OCI-M1 (cell line): Measurements from ENCODE around the gene MYL2.
"Not testable (repeated sequence)": the region's sequence is repeated elsewhere in the genome, so short reads cannot be mapped to it uniquely, and the experiment has no call there.

Experiments used
- DNase-seq: peaks from one replicate; lab custom pipeline; 2025; lab: John Stamatoyannopoulos, UW

The MYL2 gene

GRCh38 chr12:110920324-110920910 lies at the start of gene MYL2:
Gene MYL2 (minus strand): TSS chr12:110920579. CDS start chr12:110920529, 50 bp downstream.
- no peak for DNase-seq

- DNase-seq: no peak
Measured at GRCh38 chr12:110966081-110966760, 45.8 kb upstream of the MYL2 start.

- no peak for DNase-seq
Measured at GRCh38 chr12:110965574-110965973, 45.2 kb upstream of the MYL2 start.

GRCh38 chr12:110960795-110961194 lies 40.4 kb upstream of the MYL2 start:
- no peak for DNase-seq

- no peak for DNase-seq
Measured at GRCh38 chr12:110957652-110958051, 37.3 kb upstream of the MYL2 start.

- DNase-seq: no peak
Measured at GRCh38 chr12:110957159-110957558, 36.8 kb upstream of the MYL2 start.

GRCh38 chr12:110950867-110951266 lies 30.5 kb upstream of the MYL2 start:
- not testable (repeated sequence) for DNase-seq

- not testable (repeated sequence) for DNase-seq
Measured at GRCh38 chr12:110950466-110950865, 30.1 kb upstream of the MYL2 start.

- no peak for DNase-seq
Measured at GRCh38 chr12:110948041-110948440, 27.7 kb upstream of the MYL2 start.

GRCh38 chr12:110943373-110943772 lies 23.0 kb upstream of the MYL2 start:
- no peak for DNase-seq

GRCh38 chr12:110941391-110941790 lies 21.0 kb upstream of the MYL2 start:
- no peak for DNase-seq

- DNase-seq: no peak
Measured at GRCh38 chr12:110940933-110941332, 20.6 kb upstream of the MYL2 start.

- no peak for DNase-seq
Measured at GRCh38 chr12:110940296-110940695, 19.9 kb upstream of the MYL2 start.

GRCh38 chr12:110937104-110937641 lies 16.8 kb upstream of the MYL2 start:
- peak; percentile 62 for DNase-seq

- DNase-seq: no peak
Measured at GRCh38 chr12:110936367-110937103, 16.2 kb upstream of the MYL2 start.

GRCh38 chr12:110935588-110935987 lies 15.2 kb upstream of the MYL2 start:
- no peak for DNase-seq

GRCh38 chr12:110934093-110934852 lies 13.9 kb upstream of the MYL2 start:
- no peak for DNase-seq

- DNase-seq: no peak
Measured at GRCh38 chr12:110933326-110933974, 13.1 kb upstream of the MYL2 start.

GRCh38 chr12:110932046-110932445 lies 11.7 kb upstream of the MYL2 start:
- peak; percentile 8 for DNase-seq

- no peak for DNase-seq
Measured at GRCh38 chr12:110931315-110931728, 10.9 kb upstream of the MYL2 start.
